ENCODE measurements around the gene NNAT. TPM values are rescaled to one million over a fixed set of nuclear protein-coding genes. Genes with fewer than 3 reads are reported as not detected.
A peak's percentile ranks its signal among the peaks of the same experiment; 100 is the strongest.

Gene NNAT
- total RNA-seq, 4 donors from 2014 or later, result 1.5 to 10.5 TPM; not detected in 2

- peak in 1 of 2 donors; percentile 68 for DNase-seq
Observed at GRCh38 chr20:37534401-37535157, 13.5 kb downstream of the NNAT start.

DNA sequence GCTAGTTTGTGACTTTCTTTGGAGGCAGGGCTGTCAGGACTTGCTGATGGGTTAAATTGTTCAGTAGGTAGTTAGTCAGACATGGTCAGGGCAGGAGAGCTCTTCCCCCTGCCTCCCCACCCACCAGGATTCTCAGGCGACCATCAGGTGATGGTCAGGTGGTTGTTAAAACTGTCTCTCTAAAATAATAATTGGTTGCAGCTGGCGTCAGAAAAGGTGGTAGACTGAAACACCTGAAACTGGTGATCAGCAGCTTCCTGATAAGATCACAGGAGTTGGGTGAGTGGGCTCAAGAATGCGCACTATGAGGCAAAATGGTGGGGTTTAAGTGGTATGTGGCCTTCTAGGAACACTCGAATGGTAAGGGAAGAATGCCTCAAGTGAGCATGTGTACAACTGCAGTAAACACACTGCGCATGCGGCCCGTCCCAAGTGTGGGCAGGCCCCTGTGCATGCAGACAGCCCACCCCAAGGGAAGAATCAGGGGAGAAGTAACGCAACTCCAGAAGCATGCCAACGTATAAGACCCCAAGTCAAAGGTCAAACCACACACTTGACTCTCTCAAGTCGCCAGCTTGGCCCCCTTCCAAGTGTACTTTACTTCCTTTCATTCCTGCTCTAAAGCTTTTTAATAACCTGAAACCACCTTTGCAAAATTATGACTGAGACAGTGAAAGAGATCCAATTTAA, 14.5 kb downstream of the NNAT start:
- TF ChIP-seq, protein P1, sequence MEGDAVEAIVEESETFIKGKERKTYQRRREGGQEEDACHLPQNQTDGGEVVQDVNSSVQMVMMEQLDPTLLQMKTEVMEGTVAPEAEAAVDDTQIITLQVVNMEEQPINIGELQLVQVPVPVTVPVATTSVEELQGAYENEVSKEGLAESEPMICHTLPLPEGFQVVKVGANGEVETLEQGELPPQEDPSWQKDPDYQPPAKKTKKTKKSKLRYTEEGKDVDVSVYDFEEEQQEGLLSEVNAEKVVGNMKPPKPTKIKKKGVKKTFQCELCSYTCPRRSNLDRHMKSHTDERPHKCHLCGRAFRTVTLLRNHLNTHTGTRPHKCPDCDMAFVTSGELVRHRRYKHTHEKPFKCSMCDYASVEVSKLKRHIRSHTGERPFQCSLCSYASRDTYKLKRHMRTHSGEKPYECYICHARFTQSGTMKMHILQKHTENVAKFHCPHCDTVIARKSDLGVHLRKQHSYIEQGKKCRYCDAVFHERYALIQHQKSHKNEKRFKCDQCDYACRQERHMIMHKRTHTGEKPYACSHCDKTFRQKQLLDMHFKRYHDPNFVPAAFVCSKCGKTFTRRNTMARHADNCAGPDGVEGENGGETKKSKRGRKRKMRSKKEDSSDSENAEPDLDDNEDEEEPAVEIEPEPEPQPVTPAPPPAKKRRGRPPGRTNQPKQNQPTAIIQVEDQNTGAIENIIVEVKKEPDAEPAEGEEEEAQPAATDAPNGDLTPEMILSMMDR (IDR thresholded peaks at IDR 0.05), result no peak
- TF ChIP-seq POLR2A (IDR thresholded peaks at IDR 0.05), result no peak
- intact Hi-C loops (cut with DNase I; ENCODE audit: low total_unique reads), result no loop called here
- no peak for DNase-seq

More at GRCh38 chr20:37534401-37535157, 13.5 kb downstream of the NNAT start:
- Histone ChIP-seq H3K27ac (no peak overlapping the region), H3K36me3 (no peaks in the 10 kb centered on the region), H3K9me3 (no peaks in the 10 kb centered on the region), H3K27me3 (no peaks in the 10 kb centered on the region), H3K4me1 (no peaks in the 10 kb centered on the region), H3K4me3 (no peak overlapping the region)
- no peak for TF ChIP-seq POLR2A (IDR thresholded peaks at IDR 0.05)
- TF ChIP-seq, protein P1 (IDR thresholded peaks at IDR 0.05), result peak; percentile 81 to 96 (median 89)
- intact Hi-C loops (cut with DNase I; ENCODE audit: low total_unique reads), result loop anchor here (5.0 kb wide), 1 partner anchor 337 kb away; no protein-coding TSS in a partner anchor

DNA sequence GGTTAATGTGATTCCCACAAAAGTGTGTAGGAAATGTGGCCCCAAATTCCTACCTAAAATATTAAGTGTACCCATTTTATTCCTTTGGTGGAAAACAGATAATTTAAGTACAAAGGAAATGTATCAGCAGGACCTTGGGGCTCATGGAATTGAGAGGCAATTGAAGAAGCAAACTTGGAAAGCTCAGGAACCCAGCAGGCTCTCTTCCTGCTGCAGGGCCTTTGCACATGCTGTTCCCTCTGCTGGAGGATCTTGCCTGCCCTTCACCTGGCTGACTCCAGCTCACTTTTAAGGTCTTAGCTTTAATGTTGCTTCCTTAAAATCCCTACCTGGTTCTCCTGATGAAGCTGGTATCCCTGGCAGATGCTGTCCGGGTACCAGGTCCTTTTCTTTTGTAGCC, 16.5 kb downstream of the NNAT start:
- TF ChIP-seq, protein P1 (IDR thresholded peaks at IDR 0.05), result no peak
- TF ChIP-seq POLR2A (IDR thresholded peaks at IDR 0.05), result no peak
- Histone ChIP-seq H3K4me1 (no peaks in the 10 kb centered on the region), H3K27me3 (no peaks in the 10 kb centered on the region), H3K36me3 (no peaks in the 10 kb centered on the region), H3K4me3 (no peak overlapping the region), H3K27ac (no peak overlapping the region), H3K9me3 (no peaks in the 10 kb centered on the region)
- DNase-seq, result no peak
- intact Hi-C loops (cut with DNase I; ENCODE audit: low total_unique reads), result no loop called here

More for the DNA sequence above, 14.5 kb downstream of the NNAT start:
- Histone ChIP-seq H3K4me3 (no peak overlapping the region), H3K9me3 (no peaks in the 10 kb centered on the region), H3K27ac (no peak overlapping the region), H3K27me3 (no peaks in the 10 kb centered on the region), H3K36me3 (no peaks in the 10 kb centered on the region), H3K4me1 (no peaks in the 10 kb centered on the region)

DNA sequence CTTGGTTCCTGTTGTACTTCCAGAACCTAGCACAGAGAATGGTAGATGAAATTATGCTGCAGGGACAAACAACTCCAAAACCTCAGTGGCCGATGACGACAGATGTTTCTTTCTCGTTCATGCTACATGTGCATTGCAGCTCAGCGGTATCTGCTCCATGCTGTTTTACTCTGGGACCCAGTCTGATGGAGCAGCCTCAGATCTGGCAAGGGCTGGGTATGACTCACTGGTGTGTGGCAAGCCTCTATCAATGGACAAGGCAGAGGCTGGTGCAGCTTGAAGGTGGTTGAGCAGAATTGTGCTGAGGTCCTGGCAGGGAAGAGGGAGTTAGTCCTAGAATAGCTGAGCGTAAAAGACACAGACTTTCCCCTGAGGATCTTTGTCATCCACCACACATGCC, 17.0 kb downstream of the NNAT start:
- Histone ChIP-seq H3K27me3 (no peaks in the 10 kb centered on the region), H3K36me3 (no peaks in the 10 kb centered on the region), H3K4me3 (no peak overlapping the region), H3K4me1 (no peaks in the 10 kb centered on the region), H3K9me3 (no peaks in the 10 kb centered on the region), H3K27ac (no peak overlapping the region)
- DNase-seq, result no peak
- intact Hi-C loops (cut with DNase I; ENCODE audit: low total_unique reads), result no loop called here
- TF ChIP-seq, protein P1 (IDR thresholded peaks at IDR 0.05), result no peak
- TF ChIP-seq POLR2A (IDR thresholded peaks at IDR 0.05), result no peak

- TF ChIP-seq, protein P1 (IDR thresholded peaks at IDR 0.05), result no peak
- TF ChIP-seq POLR2A (IDR thresholded peaks at IDR 0.05), result no peak
- Histone ChIP-seq H3K4me1 (no peaks in the 10 kb centered on the region), H3K27ac (no peak overlapping the region), H3K36me3 (no peaks in the 10 kb centered on the region), H3K4me3 (no peak overlapping the region), H3K27me3 (no peaks in the 10 kb centered on the region), H3K9me3 (no peaks in the 10 kb centered on the region)
- intact Hi-C loops (cut with DNase I; ENCODE audit: low total_unique reads), result no loop called here
- DNase-seq, result no peak
Observed at GRCh38 chr20:37539424-37539823, 18.4 kb downstream of the NNAT start.

All from uterus (tissue), 4 donors.